Osteoblast (primary cell): ENCODE results near the gene TRIM48. TPM values are rescaled to one million over a fixed set of nuclear protein-coding genes. Genes with fewer than 3 reads are reported as not detected.
"Not testable (repeated sequence)": the region's sequence is repeated elsewhere in the genome, so short reads cannot be mapped to it uniquely, and the experiment has no call there.

Experiments used
- DNase-seq: peaks from one replicate; pipeline ENCODE4 v3.0.0; 2011; ENCODE audit warnings: low spot score, mixed read lengths; ENCODE audit not compliant: insufficient read length; ENCODE audit errors: missing footprints
- H2AFZ ChIP-seq: 2 replicates; pipeline ENCODE4 v1.6.0; 2011; ENCODE audit warnings: mild to moderate bottlenecking, low read length
- H3K27ac ChIP-seq: 2 replicates; pipeline ENCODE4 v1.5.1; 2011; ENCODE audit warnings: mild to moderate bottlenecking, low read depth, low read length, moderate library complexity
- H3K27me3 ChIP-seq: 2 replicates; pipeline ENCODE4 v1.6.0; 2012; ENCODE audit warnings: mild to moderate bottlenecking, control low read depth, inconsistent platforms, low read length, moderate library complexity; ENCODE audit not compliant: insufficient read depth
- H3K36me3 ChIP-seq: 2 replicates; pipeline ENCODE4 v1.5.1; 2011; ENCODE audit warnings: mild to moderate bottlenecking, low read length, control low read depth, moderate library complexity; ENCODE audit not compliant: insufficient read depth
- H3K4me1 ChIP-seq: 2 replicates; pipeline ENCODE4 v1.5.1; 2011; ENCODE audit warnings: mild to moderate bottlenecking, low read length, control low read depth, moderate library complexity; ENCODE audit not compliant: insufficient read depth
- H3K4me2 ChIP-seq: 2 replicates; pipeline ENCODE4 v1.6.0; 2011; ENCODE audit warnings: mild to moderate bottlenecking, low read length; ENCODE audit not compliant: insufficient read depth
- H3K4me3 ChIP-seq: fragments of 200-600 bp; sonication (generic); 3 replicates; pipeline ENCODE4 v1.5.1; 2012; ENCODE audit warnings: mild to moderate bottlenecking, low read length, inconsistent platforms; ENCODE audit not compliant: insufficient read depth
- H3K79me2 ChIP-seq: 2 replicates; pipeline ENCODE4 v1.6.0; 2012; ENCODE audit warnings: mild to moderate bottlenecking, low read length, control low read depth, inconsistent platforms; ENCODE audit not compliant: insufficient read depth
- H3K9me3 ChIP-seq: 2 replicates; pipeline ENCODE4 v1.5.1; 2011; ENCODE audit warnings: low read depth, low read length, control low read depth
- H4K20me1 ChIP-seq: 2 replicates; pipeline ENCODE4 v1.6.0; 2012; ENCODE audit warnings: mild to moderate bottlenecking, low read length, control low read depth; ENCODE audit not compliant: insufficient read depth
- CTCF ChIP-seq: IDR thresholded peaks from 2 replicates; pipeline ENCODE4 v1.5.1; 2011; ENCODE audit warnings: mild to moderate bottlenecking, low read depth, low read length, moderate library complexity; ENCODE audit errors: extremely low read depth
- small RNA-seq: library from RNA; depleted of rRNA; stranded (forward); fragments of <200 nt; gene quantifications from one replicate; pipeline ENCODE3, GENCODE V24; 2012
- total RNA-seq: library from RNA; depleted of rRNA; stranded (reverse); fragments of >200 nt; gene quantifications from 2 replicates; pipeline ENCODE4 v1.2.3, GENCODE V29; 2012

Gene TRIM48
- not detected in 2 replicates for total RNA-seq

GRCh38 chr11:55261855-55262254, at the start of gene TRIM48:
TSS of gene TRIM48 (plus strand) at chr11:55262155. CDS start at chr11:55262268, 113 bp downstream.
- H2AFZ ChIP-seq, H3K4me3 ChIP-seq, H3K27ac ChIP-seq, H3K79me2 ChIP-seq, DNase-seq, H3K27me3 ChIP-seq, H3K9me3 ChIP-seq, H3K4me1 ChIP-seq, H4K20me1 ChIP-seq, H3K36me3 ChIP-seq, H3K4me2 ChIP-seq: not testable (repeated sequence)

- not testable (repeated sequence) for H3K27ac ChIP-seq, H3K9me3 ChIP-seq, H3K4me3 ChIP-seq
Measured at GRCh38 chr11:55238316-55238715, 23.6 kb upstream of the TRIM48 start.

DNA sequence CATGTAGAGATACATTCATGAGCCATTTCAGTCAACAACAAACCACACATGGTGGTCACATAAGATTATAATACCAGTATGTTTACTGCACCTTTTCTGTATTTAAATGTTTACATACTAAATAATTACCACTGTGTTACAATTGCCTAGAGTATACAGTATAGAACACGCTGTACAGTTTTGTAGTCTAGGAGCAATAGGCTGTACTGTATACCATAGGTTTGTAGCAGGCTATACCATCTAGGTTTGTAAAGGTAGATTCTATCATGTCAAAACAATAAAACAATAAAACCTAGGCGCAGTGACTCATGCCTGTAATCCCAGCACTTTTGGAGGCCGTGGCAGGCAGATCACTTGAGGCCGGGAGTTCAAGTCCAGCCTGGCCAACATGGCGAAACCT, 1.1 kb downstream of the TRIM48 start:
- H3K27me3 ChIP-seq: no peaks in the 10 kb centered on the region
- TF ChIP-seq CTCF: no peak
- H3K4me3 ChIP-seq: no peak overlapping the region
- H3K4me2 ChIP-seq: no peak overlapping the region
- H2AFZ ChIP-seq: no peak overlapping the region
- no peaks in the 10 kb centered on the region for H3K9me3 ChIP-seq
- no peaks in the 10 kb centered on the region for H3K4me1 ChIP-seq
- H3K36me3 ChIP-seq: no peaks in the 10 kb centered on the region
- DNase-seq: no peak
- no peaks in the 10 kb centered on the region for H4K20me1 ChIP-seq
- H3K79me2 ChIP-seq: no peaks in the 10 kb centered on the region
- no peak overlapping the region for H3K27ac ChIP-seq

More at GRCh38 chr11:55238316-55238715, 23.6 kb upstream of the TRIM48 start:
- not testable (repeated sequence) for DNase-seq, H3K36me3 ChIP-seq, H3K79me2 ChIP-seq, H3K4me2 ChIP-seq, H3K4me1 ChIP-seq, H2AFZ ChIP-seq, H3K27me3 ChIP-seq, H4K20me1 ChIP-seq

Small RNAs within 50 kb of the gene (small RNA-seq; reads per million reads assigned to genes)
- not detected for gene AP005597.4

Other genes starting within 250 kb of the TRIM48 start
- not detected in 2 replicates for gene OR4A16, start 81.0 kb downstream of the TRIM48 start, total RNA-seq
- gene OR4A15, start 105.8 kb downstream of the TRIM48 start, total RNA-seq: not detected in 2 replicates